ENCODE results near the gene CEP112.
"Not testable (repeated sequence)": the region's sequence is repeated elsewhere in the genome, so short reads cannot be mapped to it uniquely, and the experiment has no call there.

- not testable (repeated sequence) for TF ChIP-seq POLR2AphosphoS5 (IDR thresholded peaks at IDR 0.05; ENCODE audit: insufficient read depth, low read depth, low read length); POLR2A (IDR thresholded peaks at IDR 0.05; ENCODE audit: low read depth, low read length); CTCF (IDR thresholded peaks at IDR 0.05; ENCODE audit: extremely low read depth in 1 of 2, insufficient read depth in 1 of 2, low read depth in 1 of 2, low read length in 2 of 2)
Observed at GRCh38 chr17:65837232-65837631, 354.7 kb downstream of the CEP112 start.

Data from endothelial cell of umbilical vein (primary cell).